ENCODE results near the gene CEP19.
A peak's percentile ranks its signal among the peaks of the same experiment; 100 is the strongest.
"Not testable (repeated sequence)": the region's sequence is repeated elsewhere in the genome, so short reads cannot be mapped to it uniquely, and the experiment has no call there.

CEP19 gene

GRCh38 chr3:196735751-196736150, 23.7 kb upstream of the CEP19 start:
- TF ChIP-seq CTCF (conservative IDR thresholded peaks at IDR 0.05; ENCODE audit: low read depth), result no peak
- no peak overlapping the region for H3K27ac ChIP-seq
- DNase-seq (ENCODE audit: low spot score), result no peak
- ChIA-PET CTCF (no interaction called here), POLR2A (ENCODE audit: low non-redundant PET) (no interaction called here)

DNA sequence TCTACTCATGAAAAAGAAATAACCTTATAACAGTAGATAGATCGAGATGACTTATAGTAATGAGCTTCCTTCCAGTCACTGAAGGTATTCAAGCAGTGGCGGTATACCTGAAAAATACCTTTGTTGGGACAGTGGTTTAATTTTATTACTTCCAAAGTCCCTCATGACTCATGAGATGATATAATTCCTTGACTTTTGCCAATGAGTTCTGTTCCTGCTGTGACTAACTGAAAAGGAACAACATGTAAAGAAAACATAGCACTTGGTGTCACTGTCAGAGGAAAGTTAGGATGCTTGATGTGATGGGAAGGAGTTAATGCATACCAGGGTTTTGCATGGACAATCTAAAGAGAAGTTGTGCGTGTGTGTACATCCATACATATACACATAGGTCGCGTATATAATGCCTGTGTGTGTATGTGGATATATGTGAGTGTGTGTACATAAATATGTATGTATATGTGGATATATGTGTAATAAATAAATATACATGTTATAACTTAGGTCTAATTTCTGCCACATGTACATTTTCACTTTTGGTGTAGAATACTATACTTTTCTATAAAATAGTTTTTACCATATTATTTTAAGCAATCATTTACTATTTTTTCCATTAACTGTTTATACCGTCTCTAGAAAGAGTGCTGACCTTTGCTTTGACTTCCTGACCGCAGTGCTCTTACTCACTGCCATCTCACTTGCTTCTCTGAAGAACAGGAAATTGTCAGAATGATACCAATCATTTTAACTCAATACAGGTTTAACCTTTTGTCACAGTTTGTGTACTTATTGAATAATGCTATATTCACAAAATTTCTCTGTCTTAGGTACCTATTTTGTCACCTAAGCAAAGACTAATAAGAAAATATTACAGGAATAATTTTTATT, 15.0 kb upstream of the CEP19 start:
- no peak overlapping the region for H3K27ac ChIP-seq
- DNase-seq (ENCODE audit: low spot score), result peak; percentile 14
- ChIA-PET POLR2A (ENCODE audit: low non-redundant PET) (no interaction called here), CTCF (no interaction called here)
- TF ChIP-seq CTCF (conservative IDR thresholded peaks at IDR 0.05; ENCODE audit: low read depth), result no peak

DNA sequence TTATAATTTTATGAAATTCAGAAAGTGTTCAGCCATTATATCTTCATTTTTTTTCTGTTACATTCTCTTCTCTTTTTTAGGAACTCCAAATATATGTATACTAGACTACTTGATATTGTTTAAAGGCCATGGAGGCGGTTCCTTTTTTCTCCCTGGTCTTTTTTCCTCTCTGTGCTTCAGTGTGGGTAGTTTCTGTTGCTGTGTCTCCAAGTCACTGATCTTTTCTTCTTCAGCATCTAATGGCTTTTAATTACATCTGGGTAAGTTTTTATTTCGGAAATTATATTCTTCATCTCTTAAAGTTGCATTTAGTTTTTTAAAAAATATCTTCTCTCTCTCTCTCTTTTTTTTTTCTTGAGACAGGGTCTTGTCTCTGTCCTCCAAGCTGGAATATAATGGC, 9.0 kb upstream of the CEP19 start:
- ChIA-PET CTCF (no interaction called here), POLR2A (ENCODE audit: low non-redundant PET) (no interaction called here)
- no peak for TF ChIP-seq CTCF (conservative IDR thresholded peaks at IDR 0.05; ENCODE audit: low read depth)
- no peak overlapping the region for H3K27ac ChIP-seq
- DNase-seq (ENCODE audit: low spot score), result no peak

DNA sequence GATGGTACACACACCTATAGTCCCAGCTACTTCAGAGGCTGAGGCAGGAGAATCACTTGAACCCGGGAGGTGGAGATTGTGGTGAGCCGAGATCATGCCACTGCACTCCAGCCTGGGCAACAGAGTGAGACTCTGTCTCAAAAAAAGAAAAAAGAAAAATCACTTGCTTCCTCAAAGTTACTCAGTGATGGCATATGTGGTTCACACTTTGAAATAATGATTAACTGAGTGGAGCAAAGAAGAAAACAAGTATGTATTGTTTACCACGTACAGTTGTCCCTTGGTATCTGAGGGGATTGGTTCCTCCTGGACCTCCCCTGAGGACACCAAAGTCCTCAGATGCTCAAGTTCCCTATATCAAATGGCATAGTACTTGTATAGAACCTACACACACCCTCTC, 5.1 kb upstream of the CEP19 start:
- H3K27ac ChIP-seq; DNase-seq (ENCODE audit: low spot score); POLR2A ChIA-PET (ENCODE audit: low non-redundant PET): not testable (repeated sequence)
- CTCF ChIA-PET, result interaction anchor here (0.6 kb wide), 1 partner anchor 837 kb away, joined by 5 read pairs; no protein-coding TSS in a partner anchor

- H3K27ac ChIP-seq, result peak overlapping the region; percentile 90
- DNase-seq (ENCODE audit: low spot score), result peak; percentile 39
- no peak for TF ChIP-seq CTCF (conservative IDR thresholded peaks at IDR 0.05; ENCODE audit: low read depth)
- CTCF ChIA-PET, result interaction anchor here (0.7 kb wide), 1 partner anchor 28 kb away, joined by 3 read pairs; no protein-coding TSS in a partner anchor
- POLR2A ChIA-PET (ENCODE audit: low non-redundant PET), result interaction anchor here (0.6 to 1.5 kb wide), 3 partner anchors 27 to 271 kb away, joined by 3 to 9 read pairs (median 5); partner anchors contain the start of gene PAK2
Observed at GRCh38 chr3:196712514-196713413, 714 bp upstream of the CEP19 start.

- DNase-seq (ENCODE audit: low spot score), result peak; percentile 40
- no peak for TF ChIP-seq CTCF (conservative IDR thresholded peaks at IDR 0.05; ENCODE audit: low read depth)
- POLR2A ChIA-PET (ENCODE audit: low non-redundant PET), result no interaction called here
- no peak overlapping the region; the same call in 1 of the 2 replicates for H3K27ac ChIP-seq
- CTCF ChIA-PET, result interaction anchor here (1.1 kb wide), 2 partner anchors 15 to 99 kb away, joined by 3 to 5 read pairs; no protein-coding TSS in a partner anchor
Observed at GRCh38 chr3:196708467-196708866, 3.6 kb downstream of the CEP19 start.

Measured in RWPE1 (cell line).